ENCODE results near the gene ZNF428. TPM values are rescaled to one million over a fixed set of nuclear protein-coding genes. Genes with fewer than 3 reads are reported as not detected.
A peak's percentile ranks its signal among the peaks of the same experiment; 100 is the strongest.
"Not testable (repeated sequence)": the region's sequence is repeated elsewhere in the genome, so short reads cannot be mapped to it uniquely, and the experiment has no call there.

ZNF428 gene
- total and polyA plus RNA-seq, 7 donors: 12.4 to 39.0 (median 27.9) TPM

DNA sequence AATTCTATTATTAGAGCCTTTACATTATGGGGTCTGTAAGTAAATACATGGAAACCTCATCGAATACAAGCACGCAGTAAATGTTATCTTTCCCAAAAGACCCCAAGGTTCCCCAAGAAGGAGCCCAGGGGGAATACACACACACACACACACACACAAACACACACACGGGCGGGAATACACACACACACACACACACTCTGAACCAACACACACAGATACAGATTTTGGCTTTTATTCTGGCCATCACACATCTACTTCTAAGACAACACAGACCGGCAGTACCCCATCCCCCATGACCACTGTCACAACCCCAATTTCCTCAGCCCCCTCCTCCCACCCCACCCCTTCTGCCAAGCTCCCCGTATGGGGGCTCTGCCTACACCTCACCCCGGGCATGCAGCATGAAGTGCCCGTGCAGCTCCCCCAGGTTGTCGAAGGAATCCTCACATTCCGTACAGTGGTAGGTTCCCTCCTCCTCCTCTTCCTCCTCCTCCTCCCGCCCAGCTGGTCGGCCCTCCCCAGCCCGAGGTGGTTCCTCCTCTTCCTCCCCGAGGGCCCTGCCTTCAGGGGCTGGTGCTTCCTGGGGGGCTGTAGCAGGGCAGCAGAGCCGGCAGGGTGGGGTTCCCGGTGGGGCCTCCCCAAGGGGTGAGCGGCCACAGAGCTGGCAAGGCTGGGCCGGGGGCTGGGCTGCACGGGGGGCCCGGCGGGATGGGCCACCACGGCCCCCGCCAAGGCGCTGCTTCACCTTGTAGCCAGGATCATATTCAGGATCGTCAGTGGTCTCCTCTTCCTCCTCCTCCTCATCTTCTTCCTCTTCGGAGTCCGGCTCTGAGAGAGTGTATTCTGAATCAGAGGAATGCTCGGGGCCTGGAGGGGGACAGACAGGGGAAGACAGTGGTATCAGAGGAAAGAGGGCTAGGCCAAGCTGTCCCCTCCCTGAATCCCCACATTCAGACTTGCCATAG is 11.9 kb downstream of the ZNF428 start:
- intact Hi-C loops (cut with DNase I): no loop called here
- DNase-seq: no peak
- no peak overlapping the region for H3K4me3 ChIP-seq
- peaks cover 0 to 36% of the 10 kb centered on the region in 2 donors for H3K36me3 ChIP-seq (ENCODE audit: insufficient read depth in 1 of 2, low read depth in 1 of 2)
- no peak for ATAC-seq
- TF ChIP-seq CTCF (IDR thresholded peaks at IDR 0.05): no peak
- no peaks in the 10 kb centered on the region for H3K4me1 ChIP-seq
- H3K27ac ChIP-seq: peak overlapping the region; percentile 36
- no peaks in the 10 kb centered on the region for H3K9me3 ChIP-seq
- H3K27me3 ChIP-seq (ENCODE audit: insufficient read depth in 3 of 3, low read length in 2 of 3): no peaks in the 10 kb centered on the region
- WGBS, 3 donors: 76 to 79% (median 77%) methylated on average over 23 to 28 of the region's 28 CpGs

- intact Hi-C loops (cut with DNase I): no loop called here
- Histone ChIP-seq H3K4me1 (no peaks in the 10 kb centered on the region), H3K4me3 (no peak overlapping the region), H3K9me3 (no peaks in the 10 kb centered on the region), H3K27me3 (ENCODE audit: insufficient read depth in 3 of 3, low read length in 2 of 3) (no peaks in the 10 kb centered on the region), H3K36me3 (ENCODE audit: insufficient read depth in 1 of 2, low read depth in 1 of 2) (peaks cover 0 to 36% of the 10 kb centered on the region in 2 donors), H3K27ac (peak overlapping the region; percentile 36)
- 71 to 78% (median 77%) methylated on average over 7 of the region's 7 CpGs for WGBS, 3 donors
- TF ChIP-seq CTCF (IDR thresholded peaks at IDR 0.05): no peak
- ATAC-seq (peak in 2 of 4 donors; percentile 36 to 40), DNase-seq (no peak)
These were observed 12.7 kb downstream of the ZNF428 start for GRCh38 chr19:43606569-43607229.

- Histone ChIP-seq H3K27ac (peak overlapping the region; percentile 36), H3K4me3 (no peak overlapping the region), H3K9me3 (no peaks in the 10 kb centered on the region), H3K4me1 (no peaks in the 10 kb centered on the region), H3K27me3 (ENCODE audit: insufficient read depth in 3 of 3, low read length in 2 of 3) (no peaks in the 10 kb centered on the region), H3K36me3 (ENCODE audit: insufficient read depth in 1 of 2, low read depth in 1 of 2) (peaks cover 3 to 40% of the 10 kb centered on the region in 2 donors)
- TF ChIP-seq CTCF (IDR thresholded peaks at IDR 0.05): no peak
- 80 to 82% (median 81%) methylated on average over 7 of the region's 7 CpGs for WGBS, 3 donors
- DNase-seq: no peak
- no peak for ATAC-seq
- intact Hi-C loops (cut with DNase I): no loop called here
These were observed 13.4 kb downstream of the ZNF428 start for GRCh38 chr19:43605875-43606568.

GRCh38 chr19:43600326-43600725 is 19.1 kb downstream of the ZNF428 start:
- H3K27ac ChIP-seq; ATAC-seq; H3K4me3 ChIP-seq; DNase-seq; H3K9me3 ChIP-seq; H3K27me3 ChIP-seq (ENCODE audit: insufficient read depth in 3 of 3, low read length in 2 of 3); intact Hi-C loops (cut with DNase I): not testable (repeated sequence)
- peaks cover 11% of the 10 kb centered on the region for H3K4me1 ChIP-seq
- peaks cover 3 to 57% of the 10 kb centered on the region in 2 donors for H3K36me3 ChIP-seq (ENCODE audit: insufficient read depth in 1 of 2, low read depth in 1 of 2)
- WGBS, 3 donors: 65 to 84% (median 69%) methylated on average over 5 of the region's 5 CpGs

Measured in psoas muscle (tissue), 8 donors.